IPS-20b (cell line): ENCODE data around the gene TMEM62.
A peak's percentile ranks its signal among the peaks of the same experiment; 100 is the strongest.
"Not testable (repeated sequence)": the region's sequence is repeated elsewhere in the genome, so short reads cannot be mapped to it uniquely, and the experiment has no call there.

Source experiments
- H3K27ac ChIP-seq: one replicate; pipeline ENCODE4 v1.5.1; 2013; ENCODE audit warnings: low read length
- H3K27me3 ChIP-seq: 2 replicates; pipeline ENCODE4 v1.6.1; 2013; ENCODE audit warnings: mild to moderate bottlenecking, low read length, inconsistent platforms; ENCODE audit not compliant: insufficient read depth
- H3K36me3 ChIP-seq: 2 replicates; pipeline ENCODE4 v1.6.1; 2013; ENCODE audit warnings: low read depth, mild to moderate bottlenecking, inconsistent platforms, low read length, moderate library complexity; ENCODE audit not compliant: insufficient read depth
- H3K4me1 ChIP-seq: 2 replicates; pipeline ENCODE4 v1.6.1; 2013; ENCODE audit warnings: mild to moderate bottlenecking, control low read depth, inconsistent platforms, low read length, moderate library complexity; ENCODE audit not compliant: insufficient read depth
- H3K4me3 ChIP-seq: 2 replicates; pipeline ENCODE4 v1.5.1; 2013; ENCODE audit warnings: mild to moderate bottlenecking, low read length, inconsistent platforms
- H3K9ac ChIP-seq: 2 replicates; pipeline ENCODE4 v1.6.1; 2013; ENCODE audit warnings: low read depth, mild to moderate bottlenecking, inconsistent platforms, low read length, moderate library complexity
- H3K9me3 ChIP-seq: 2 replicates; pipeline ENCODE4 v1.6.1; 2013; ENCODE audit warnings: mild to moderate bottlenecking, low read depth, low read length, inconsistent platforms; ENCODE audit not compliant: insufficient read depth

The TMEM62 gene

DNA sequence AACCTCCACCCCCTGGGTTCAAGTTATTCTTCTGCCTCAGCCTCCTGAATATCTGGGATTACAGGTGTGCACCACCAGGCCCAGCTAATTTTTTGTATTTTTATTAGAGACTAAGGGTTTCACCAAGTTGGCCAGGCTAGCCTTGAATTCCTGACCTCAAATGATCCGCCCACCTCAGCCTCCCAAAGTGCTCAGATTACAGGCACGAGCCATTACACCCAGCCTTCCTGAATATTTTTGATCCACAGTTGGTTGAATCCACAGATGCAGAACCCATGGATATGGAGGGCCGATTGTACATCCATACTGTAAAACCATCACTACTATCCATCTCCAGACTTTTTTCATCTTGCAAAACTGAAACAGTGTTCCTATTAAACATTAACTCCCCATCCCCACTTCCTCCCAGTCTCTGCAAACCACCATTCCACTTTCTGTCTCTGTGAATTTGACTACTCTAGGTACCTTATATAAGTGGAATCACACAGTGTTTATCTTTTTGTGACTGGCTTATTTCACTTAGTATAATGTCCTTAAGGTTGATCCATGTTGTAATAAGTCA lies 8.2 kb upstream of the TMEM62 start:
- H3K27ac ChIP-seq = no peak overlapping the region

DNA sequence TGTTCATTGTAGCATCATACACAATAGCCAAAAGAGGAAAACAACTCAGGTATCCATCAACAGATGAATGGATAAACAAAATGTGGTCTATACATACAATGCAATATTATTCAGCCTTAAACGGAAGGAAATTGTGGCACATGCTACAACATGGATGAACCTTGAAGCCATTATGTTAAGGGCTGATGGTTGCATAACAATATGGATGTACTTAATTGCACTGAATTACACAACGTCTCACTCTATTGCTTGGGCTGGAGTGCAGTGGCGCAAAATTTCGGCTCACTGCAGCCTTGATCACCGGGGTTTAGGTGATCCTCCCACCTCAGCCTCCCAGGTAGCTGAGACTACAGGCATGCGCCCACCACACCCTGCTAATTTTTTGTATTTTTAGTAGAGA lies 7.0 kb upstream of the TMEM62 start:
- Histone ChIP-seq H3K4me1 (no peaks in the 10 kb centered on the region), H3K9me3 (no peaks in the 10 kb centered on the region), H3K27ac (no peak overlapping the region), H3K36me3 (no peaks in the 10 kb centered on the region), H3K27me3 (peaks cover 33% of the 10 kb centered on the region), H3K4me3 (no peak overlapping the region), H3K9ac (no peak overlapping the region)

More for the DNA sequence above, 8.2 kb upstream of the TMEM62 start:
- peaks cover 37% of the 10 kb centered on the region for H3K27me3 ChIP-seq
- H3K9me3 ChIP-seq = no peaks in the 10 kb centered on the region
- H3K4me1 ChIP-seq = no peaks in the 10 kb centered on the region
- H3K36me3 ChIP-seq = no peaks in the 10 kb centered on the region
- no peak overlapping the region for H3K4me3 ChIP-seq
- H3K9ac ChIP-seq = no peak overlapping the region

DNA sequence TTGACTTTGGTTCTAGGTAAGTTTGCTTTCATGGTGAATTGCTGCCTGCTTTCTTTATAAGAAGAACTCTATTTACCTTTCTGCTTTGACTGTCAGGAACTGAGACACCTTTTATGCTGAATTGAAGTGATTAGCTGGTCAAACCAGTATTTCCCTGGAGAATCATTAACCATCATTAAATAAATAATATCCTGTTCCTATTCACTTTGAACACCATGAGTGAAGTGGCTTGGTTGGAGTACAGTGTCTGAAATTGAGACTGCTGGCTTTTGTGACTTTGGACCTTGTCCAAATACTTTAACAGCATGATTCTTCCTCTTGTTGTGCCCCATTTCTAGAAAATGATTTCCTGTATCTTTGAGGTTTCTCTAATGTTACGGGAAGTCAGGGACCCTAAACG lies 5.6 kb upstream of the TMEM62 start:
- Histone ChIP-seq H3K9me3 (no peaks in the 10 kb centered on the region), H3K4me3 (no peak overlapping the region), H3K36me3 (no peaks in the 10 kb centered on the region), H3K4me1 (no peaks in the 10 kb centered on the region), H3K27ac (no peak overlapping the region), H3K27me3 (peaks cover 32% of the 10 kb centered on the region), H3K9ac (no peak overlapping the region)

DNA sequence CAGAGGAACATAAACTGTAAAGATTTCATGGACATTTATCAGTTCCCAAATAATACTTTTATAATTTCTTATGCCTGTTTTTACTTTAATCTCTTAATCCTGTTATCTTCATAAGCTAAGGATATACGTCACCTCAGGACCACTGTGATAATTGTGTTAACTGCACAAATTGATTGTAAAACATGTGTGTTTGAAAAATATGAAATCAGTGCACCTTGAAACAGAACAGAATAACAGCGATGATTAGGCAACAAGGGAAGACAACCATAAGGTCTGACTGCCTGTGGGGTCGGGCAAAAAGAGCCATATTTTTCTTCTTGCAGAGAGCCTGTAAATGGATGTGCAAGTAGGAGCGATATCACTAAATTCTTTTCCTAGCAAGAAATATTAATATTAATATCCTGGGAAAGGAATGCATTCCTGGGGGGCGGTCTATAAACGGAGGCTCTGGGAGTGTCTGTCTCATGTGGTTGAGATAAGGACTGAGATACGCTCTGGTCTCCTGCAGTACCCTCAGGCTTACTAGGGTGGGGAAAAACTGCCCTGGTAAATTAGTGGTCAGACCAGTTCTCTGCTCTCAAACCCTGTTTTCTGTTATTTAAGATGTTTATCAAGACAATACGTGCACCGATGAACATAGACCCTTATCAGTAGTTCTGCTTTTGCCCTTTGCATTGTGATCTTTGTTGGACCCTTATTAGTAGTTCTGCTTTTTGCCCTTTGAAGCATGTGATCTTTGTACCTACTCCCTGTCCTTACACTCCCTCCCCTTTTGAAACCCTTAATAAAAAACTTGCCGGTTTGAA lies 5.0 kb upstream of the TMEM62 start:
- H3K4me1 ChIP-seq, H3K9me3 ChIP-seq, H3K27ac ChIP-seq, H3K9ac ChIP-seq, H3K36me3 ChIP-seq, H3K4me3 ChIP-seq: not testable (repeated sequence)
- H3K27me3 ChIP-seq = peaks cover 32% of the 10 kb centered on the region

DNA sequence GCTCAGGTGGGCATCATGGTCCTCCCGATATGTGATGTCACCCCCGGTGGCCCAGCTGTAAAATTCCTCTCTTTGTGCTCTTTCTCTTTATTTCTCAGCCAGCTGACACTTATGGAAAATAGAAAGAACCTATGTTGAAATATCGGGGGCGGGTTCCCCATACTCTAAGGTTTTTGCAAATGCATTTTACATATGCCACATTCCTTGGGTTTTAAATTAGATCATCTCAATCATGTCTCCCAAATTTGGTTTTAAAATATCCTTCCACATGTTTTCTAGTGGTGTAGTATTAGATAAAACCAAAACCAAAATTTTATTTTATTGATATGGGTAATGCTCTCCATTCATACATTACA lies 4.4 kb upstream of the TMEM62 start:
- Histone ChIP-seq H3K9ac (no peak overlapping the region), H3K27me3 (peaks cover 32% of the 10 kb centered on the region), H3K27ac (no peak overlapping the region), H3K36me3 (no peaks in the 10 kb centered on the region), H3K4me1 (no peaks in the 10 kb centered on the region; the same call in 1 of the 2 replicates), H3K4me3 (no peak overlapping the region), H3K9me3 (no peaks in the 10 kb centered on the region)

DNA sequence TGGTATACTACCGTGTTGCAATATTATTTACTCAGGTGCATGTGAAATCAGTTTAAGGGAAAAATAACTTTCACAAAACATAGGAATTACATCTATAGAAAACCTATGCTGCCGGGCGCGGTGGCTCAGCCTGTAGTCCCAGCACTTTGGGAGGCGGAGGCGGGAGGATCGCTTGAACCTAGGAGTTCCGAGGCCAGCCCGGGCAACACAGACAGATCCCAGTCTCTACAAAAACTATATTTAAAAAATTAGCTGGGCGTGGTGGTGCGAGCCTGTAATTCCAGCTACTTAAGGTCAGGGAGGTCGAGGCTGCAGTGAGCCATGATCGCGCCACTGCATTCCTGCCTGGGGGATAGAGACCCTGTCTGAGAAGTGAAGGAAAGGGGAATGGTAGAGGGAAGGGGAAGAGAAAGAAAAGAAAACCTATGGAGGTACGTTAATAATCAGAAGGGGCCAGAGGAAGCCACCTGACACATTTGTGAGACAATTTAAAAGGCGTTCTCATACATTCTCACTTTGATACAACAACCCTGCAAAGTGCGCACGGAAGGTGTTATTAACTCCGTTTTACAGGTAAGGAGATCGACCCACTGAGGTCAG lies 456 bp upstream of the TMEM62 start:
- Histone ChIP-seq H3K4me3 (peak overlapping the region; percentile 80), H3K27me3 (peaks cover 46% of the 10 kb centered on the region), H3K9me3 (no peaks in the 10 kb centered on the region), H3K9ac (peak overlapping the region; percentile 45; the same call in 1 of the 2 replicates), H3K27ac (no peak overlapping the region), H3K36me3 (no peaks in the 10 kb centered on the region), H3K4me1 (peaks cover 13% of the 10 kb centered on the region)

DNA sequence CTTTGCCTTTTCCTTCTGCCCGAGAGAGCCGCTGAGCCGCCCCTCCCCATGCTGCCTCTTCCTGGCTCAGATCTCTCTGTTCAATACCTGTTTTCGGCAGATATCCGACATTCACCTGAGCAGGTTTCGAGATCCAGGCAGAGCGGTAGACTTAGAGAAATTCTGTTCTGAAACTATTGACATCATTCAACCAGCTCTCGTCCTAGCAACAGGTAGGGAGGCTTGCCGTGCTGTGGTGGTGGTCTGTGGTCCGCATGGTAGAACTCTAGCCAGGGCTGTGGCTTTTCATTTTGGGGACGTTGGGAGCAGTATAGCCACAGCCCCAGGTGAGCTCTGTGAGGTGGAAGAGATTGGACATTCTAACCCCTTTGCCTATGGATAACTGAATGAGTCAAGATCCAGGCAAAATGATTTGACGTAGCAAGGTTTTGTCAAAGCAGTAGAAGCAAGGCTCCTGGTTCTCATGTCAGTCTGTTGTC lies 810 bp downstream of the TMEM62 start:
- Histone ChIP-seq H3K27ac (no peak overlapping the region), H3K4me3 (peak overlapping the region; percentile 80), H3K4me1 (peaks cover 13% of the 10 kb centered on the region), H3K9me3 (no peaks in the 10 kb centered on the region), H3K9ac (peak overlapping the region; percentile 45; the same call in 1 of the 2 replicates), H3K27me3 (peaks cover 46% of the 10 kb centered on the region), H3K36me3 (no peaks in the 10 kb centered on the region)

DNA sequence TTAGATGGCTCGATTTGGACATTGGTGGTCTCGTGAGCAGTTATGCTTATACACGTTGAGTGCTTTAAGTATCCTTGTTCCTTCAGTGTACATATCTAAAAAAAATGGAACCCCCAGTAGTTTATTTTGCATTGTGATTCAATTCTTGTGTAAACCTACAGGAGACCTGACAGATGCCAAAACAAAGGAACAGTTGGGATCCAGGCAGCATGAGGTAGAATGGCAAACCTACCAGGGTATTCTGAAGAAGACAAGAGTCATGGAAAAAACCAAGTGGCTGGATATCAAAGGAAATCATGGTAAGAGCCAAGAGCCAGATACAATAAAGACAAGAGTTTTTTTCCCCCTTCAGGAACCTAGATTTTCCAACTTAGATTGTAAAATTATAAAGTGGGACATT lies 2.0 kb downstream of the TMEM62 start:
- no peaks in the 10 kb centered on the region; the same call in 1 of the 2 replicates for H3K36me3 ChIP-seq
- H3K27me3 ChIP-seq = peaks cover 46% of the 10 kb centered on the region
- no peaks in the 10 kb centered on the region for H3K9me3 ChIP-seq
- H3K4me1 ChIP-seq = peaks cover 13% of the 10 kb centered on the region
- no peak overlapping the region for H3K27ac ChIP-seq
- H3K4me3 ChIP-seq = no peak overlapping the region
- H3K9ac ChIP-seq = no peak overlapping the region

DNA sequence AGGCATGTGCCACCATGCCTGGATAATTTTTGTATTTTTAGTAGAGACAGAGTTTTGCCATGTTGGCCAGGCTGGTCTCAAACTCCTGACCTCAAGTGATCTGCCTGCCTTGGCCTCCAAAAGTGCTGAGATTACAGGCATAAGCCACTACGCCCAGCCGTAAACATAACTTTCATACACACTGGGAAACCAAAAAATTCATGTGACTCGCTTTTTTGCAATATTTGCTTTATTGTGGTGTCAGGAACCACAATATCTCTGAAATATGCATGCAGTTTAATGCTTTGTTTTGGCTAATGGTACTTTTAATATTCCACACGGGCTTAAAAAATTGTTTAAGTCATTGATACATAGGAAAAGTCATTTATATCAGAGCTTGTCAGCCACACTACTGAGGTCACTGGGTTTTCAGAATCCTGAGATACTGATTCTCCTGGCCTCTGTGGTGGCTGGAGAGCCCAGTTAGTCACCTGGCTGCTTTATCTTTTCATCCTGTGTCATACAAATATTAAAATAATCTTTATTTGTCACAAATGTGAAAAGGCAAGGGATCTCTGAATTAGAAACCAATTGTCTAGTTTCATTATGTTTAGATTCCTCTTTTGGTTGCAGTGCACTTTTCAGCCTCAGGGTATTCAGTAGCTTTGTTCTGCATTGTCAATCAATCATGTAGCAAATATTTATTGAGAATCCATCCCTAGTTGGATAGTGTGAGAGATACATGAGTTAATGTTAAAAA lies 10.0 kb downstream of the TMEM62 start:
- Histone ChIP-seq H3K4me3 (no peak overlapping the region), H3K9me3 (no peaks in the 10 kb centered on the region), H3K27ac (no peak overlapping the region), H3K27me3 (no peaks in the 10 kb centered on the region), H3K4me1 (no peaks in the 10 kb centered on the region), H3K9ac (no peak overlapping the region), H3K36me3 (no peaks in the 10 kb centered on the region; the same call in 1 of the 2 replicates)

DNA sequence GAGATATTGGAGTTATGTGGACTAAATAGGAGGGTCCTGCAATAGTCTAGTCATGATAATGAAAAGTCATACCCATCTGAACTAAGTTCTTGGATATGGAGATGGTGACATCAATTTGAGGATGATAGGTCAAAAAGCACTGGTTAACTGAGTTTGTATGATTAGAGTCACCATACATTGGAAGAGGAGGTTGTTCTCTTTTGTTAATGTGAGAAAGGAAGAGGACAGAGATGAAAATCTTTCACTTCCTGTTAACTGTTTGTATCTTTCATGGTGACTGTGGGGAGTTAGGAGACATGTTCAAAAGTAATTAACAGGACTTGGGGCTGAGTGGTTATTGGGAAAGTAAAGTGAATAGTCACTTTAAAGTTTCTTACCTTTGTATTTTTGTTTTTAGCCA lies 11.1 kb downstream of the TMEM62 start:
- Histone ChIP-seq H3K4me1 (no peaks in the 10 kb centered on the region), H3K9me3 (no peaks in the 10 kb centered on the region), H3K36me3 (no peaks in the 10 kb centered on the region; the same call in 1 of the 2 replicates), H3K9ac (no peak overlapping the region), H3K27me3 (no peaks in the 10 kb centered on the region), H3K27ac (no peak overlapping the region), H3K4me3 (no peak overlapping the region)

DNA sequence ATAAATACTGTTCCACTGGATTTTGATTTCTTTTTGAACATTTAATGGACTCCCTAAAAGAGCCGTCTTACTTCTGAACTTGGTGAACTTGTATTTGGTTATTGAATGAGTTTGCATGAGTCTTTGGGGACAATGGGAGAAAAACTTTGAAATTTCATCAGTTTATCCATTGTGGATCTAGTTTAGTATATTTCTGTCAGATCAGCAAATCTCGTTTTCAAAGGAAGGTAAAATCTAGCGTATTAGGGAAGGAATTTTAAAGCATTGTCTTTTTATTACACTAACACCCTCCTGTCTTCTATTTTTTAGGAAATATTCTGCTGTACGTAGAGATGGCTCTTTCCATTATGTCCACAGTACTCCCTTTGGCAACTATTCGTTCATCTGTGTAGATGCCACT lies 12.8 kb downstream of the TMEM62 start:
- no peaks in the 10 kb centered on the region for H3K4me1 ChIP-seq
- no peaks in the 10 kb centered on the region for H3K27me3 ChIP-seq
- H3K4me3 ChIP-seq = no peak overlapping the region
- no peaks in the 10 kb centered on the region; the same call in 1 of the 2 replicates for H3K36me3 ChIP-seq
- no peaks in the 10 kb centered on the region for H3K9me3 ChIP-seq
- H3K9ac ChIP-seq = no peak overlapping the region
- H3K27ac ChIP-seq = no peak overlapping the region
